Neural progenitor cell (in vitro differentiated cells): ENCODE data around the gene VPS8. TPM values are rescaled to one million over a fixed set of nuclear protein-coding genes. Genes with fewer than 3 reads are reported as not detected.
A peak's percentile ranks its signal among the peaks of the same experiment; 100 is the strongest.

ENCODE experiments used
- DNase-seq: peaks from one replicate; pipeline ENCODE4 v3.0.0-alpha.2; 2016; ENCODE audit warnings: low spot score
- H2AFZ ChIP-seq: fragments of 200-600 bp; sonication (generic); replicated peaks from 2 replicates; pipeline ENCODE4 v1.6.1; 2016; ENCODE audit warnings: antibody characterized with exemption
- H3F3A ChIP-seq: fragments of 200-600 bp; sonication (generic); 2 replicates; pipeline ENCODE4 v1.6.1; 2016; ENCODE audit warnings: antibody characterized with exemption, low read depth
- H3K27ac ChIP-seq: fragments of 200-600 bp; sonication (generic); 2 replicates; pipeline ENCODE4 v1.5.1; 2016; ENCODE audit warnings: mild to moderate bottlenecking
- H3K27me3 ChIP-seq: fragments of 200-600 bp; sonication (generic); 2 replicates; pipeline ENCODE4 v1.6.1; 2016; ENCODE audit warnings: mild to moderate bottlenecking, moderate library complexity
- H3K36me3 ChIP-seq: fragments of 200-600 bp; sonication (generic); 2 replicates; pipeline ENCODE4 v1.5.1; 2016
- H3K4me1 ChIP-seq: fragments of 200-600 bp; sonication (generic); 2 replicates; pipeline ENCODE4 v1.6.1; 2016; ENCODE audit warnings: mixed run types
- H3K4me2 ChIP-seq: fragments of 200-600 bp; sonication (generic); 2 replicates; pipeline ENCODE4 v1.6.1; 2016
- H3K4me3 ChIP-seq: fragments of 200-600 bp; sonication (generic); 2 replicates; pipeline ENCODE4 v1.5.1; 2016
- H3K79me2 ChIP-seq: fragments of 200-600 bp; sonication (generic); 2 replicates; pipeline ENCODE4 v1.6.1; 2016; ENCODE audit warnings: low read depth
- H3K9ac ChIP-seq: fragments of 200-600 bp; sonication (generic); 2 replicates; pipeline ENCODE4 v1.6.1; 2016
- H3K9me3 ChIP-seq: fragments of 200-600 bp; sonication (generic); 2 replicates; pipeline ENCODE4 v1.5.1; 2016; ENCODE audit warnings: low read depth
- H4K20me1 ChIP-seq: fragments of 200-600 bp; sonication (generic); 2 replicates; pipeline ENCODE4 v1.6.1; 2016; ENCODE audit warnings: low read depth
- H3K27ac Mint-ChIP-seq: 3 replicates; pipeline ENCODE4 v1.8.0; 2021; ENCODE audit warnings: mixed read lengths
- H3K27me3 Mint-ChIP-seq: 2 replicates; pipeline ENCODE4 v1.8.0; 2022; ENCODE audit warnings: low read depth, mild to moderate bottlenecking, inconsistent platforms, moderate library complexity, mixed read lengths; ENCODE audit not compliant: insufficient read depth
- H3K36me3 Mint-ChIP-seq: 3 replicates; pipeline ENCODE4 v1.8.0; 2021; ENCODE audit warnings: mixed read lengths
- H3K4me1 Mint-ChIP-seq: 3 replicates; pipeline ENCODE4 v1.8.0; 2021; ENCODE audit warnings: mixed read lengths
- H3K4me3 Mint-ChIP-seq: 3 replicates; pipeline ENCODE4 v1.8.0; 2021; ENCODE audit warnings: mild to moderate bottlenecking, moderate library complexity, mixed read lengths
- H3K9me3 Mint-ChIP-seq: 3 replicates; pipeline ENCODE4 v1.8.0; 2020; ENCODE audit warnings: mixed read lengths
- CTCF ChIP-seq: fragments of 200-600 bp; sonication (generic); IDR thresholded peaks from 2 replicates; pipeline ENCODE4 v1.5.1; 2017; ENCODE audit warnings: antibody characterized with exemption, mild to moderate bottlenecking
- EZH2 ChIP-seq: fragments of 200-600 bp; sonication (generic); IDR thresholded peaks from 2 replicates; pipeline ENCODE4 v1.6.1; 2017; ENCODE audit warnings: antibody characterized with exemption, mild to moderate bottlenecking, moderate library complexity
- EZH2phosphoT487 ChIP-seq: fragments of 200-600 bp; sonication (generic); IDR thresholded peaks from 2 replicates; pipeline ENCODE4 v1.6.1; 2017; ENCODE audit warnings: antibody characterized with exemption
- total RNA-seq: library from RNA; depleted of rRNA; stranded (reverse); fragments of >200 nt; gene quantifications from 2 replicates; pipeline ENCODE4 v1.2.3, GENCODE V29; 2015; ENCODE audit warnings: low replicate concordance

Gene VPS8
- total RNA-seq, 1 donor from 2014 or later = 93.1 TPM

DNA sequence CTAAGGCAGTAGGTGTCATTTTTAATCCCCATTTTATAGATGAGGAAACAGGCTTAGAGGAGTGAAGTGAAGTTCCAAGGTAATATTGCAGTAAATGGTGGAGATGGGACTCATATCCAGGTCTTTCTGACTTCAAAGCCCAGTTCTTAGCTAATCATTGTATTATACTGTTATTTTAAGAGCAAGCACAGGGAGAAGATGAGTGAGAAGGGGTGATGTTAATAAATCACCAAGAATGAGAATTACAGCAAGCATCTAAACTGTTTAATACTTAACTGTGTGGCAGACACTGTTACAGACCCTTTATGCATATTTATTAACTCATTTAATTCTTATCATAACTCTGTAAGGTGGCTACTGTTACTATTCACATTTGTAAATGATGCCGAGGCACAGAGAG lies 61.2 kb downstream of the VPS8 start:
- H2AFZ ChIP-seq = no peak overlapping the region
- no peaks in the 10 kb centered on the region for H3K27me3 Mint-ChIP-seq
- TF ChIP-seq CTCF (no peak), EZH2phosphoT487 (no peak)
- no peaks in the 10 kb centered on the region for H4K20me1 ChIP-seq
- no peaks in the 10 kb centered on the region for H3K9me3 ChIP-seq
- no peak overlapping the region for H3K4me3 ChIP-seq
- no peaks in the 10 kb centered on the region for H3K36me3 ChIP-seq
- DNase-seq = no peak
- peaks cover 2% of the 10 kb centered on the region for H3K36me3 Mint-ChIP-seq
- H3K79me2 ChIP-seq = no peaks in the 10 kb centered on the region
- peaks cover 5% of the 10 kb centered on the region for H3F3A ChIP-seq
- H3K4me1 ChIP-seq = no peaks in the 10 kb centered on the region
- H3K27me3 ChIP-seq = no peaks in the 10 kb centered on the region
- H3K4me3 Mint-ChIP-seq = no peak overlapping the region
- no peak overlapping the region for H3K27ac Mint-ChIP-seq
- no peak overlapping the region for H3K27ac ChIP-seq
- no peaks in the 10 kb centered on the region for H3K9me3 Mint-ChIP-seq
- no peak overlapping the region for H3K9ac ChIP-seq
- no peaks in the 10 kb centered on the region for H3K4me1 Mint-ChIP-seq
- no peak overlapping the region for H3K4me2 ChIP-seq

- H3K27me3 Mint-ChIP-seq = no peaks in the 10 kb centered on the region
- no peaks in the 10 kb centered on the region for H3K9me3 ChIP-seq
- no peak overlapping the region for H3K4me3 ChIP-seq
- no peak overlapping the region for H3K4me3 Mint-ChIP-seq
- H4K20me1 ChIP-seq = no peaks in the 10 kb centered on the region
- H3K36me3 ChIP-seq = no peaks in the 10 kb centered on the region
- no peak overlapping the region for H2AFZ ChIP-seq
- no peaks in the 10 kb centered on the region for H3K79me2 ChIP-seq
- H3K27ac ChIP-seq = no peak overlapping the region
- H3K27me3 ChIP-seq = no peaks in the 10 kb centered on the region
- peaks cover 2% of the 10 kb centered on the region for H3K36me3 Mint-ChIP-seq
- no peaks in the 10 kb centered on the region for H3K4me1 Mint-ChIP-seq
- peak; percentile 46 for DNase-seq
- TF ChIP-seq EZH2 (no peak), CTCF (peak; percentile 80)
- peaks cover 5% of the 10 kb centered on the region for H3F3A ChIP-seq
- H3K9ac ChIP-seq = no peak overlapping the region
- no peak overlapping the region for H3K4me2 ChIP-seq
- H3K4me1 ChIP-seq = no peaks in the 10 kb centered on the region
- no peak overlapping the region for H3K27ac Mint-ChIP-seq
- H3K9me3 Mint-ChIP-seq = no peaks in the 10 kb centered on the region
Measured at GRCh38 chr3:184874709-184875644, 63.0 kb downstream of the VPS8 start.

DNA sequence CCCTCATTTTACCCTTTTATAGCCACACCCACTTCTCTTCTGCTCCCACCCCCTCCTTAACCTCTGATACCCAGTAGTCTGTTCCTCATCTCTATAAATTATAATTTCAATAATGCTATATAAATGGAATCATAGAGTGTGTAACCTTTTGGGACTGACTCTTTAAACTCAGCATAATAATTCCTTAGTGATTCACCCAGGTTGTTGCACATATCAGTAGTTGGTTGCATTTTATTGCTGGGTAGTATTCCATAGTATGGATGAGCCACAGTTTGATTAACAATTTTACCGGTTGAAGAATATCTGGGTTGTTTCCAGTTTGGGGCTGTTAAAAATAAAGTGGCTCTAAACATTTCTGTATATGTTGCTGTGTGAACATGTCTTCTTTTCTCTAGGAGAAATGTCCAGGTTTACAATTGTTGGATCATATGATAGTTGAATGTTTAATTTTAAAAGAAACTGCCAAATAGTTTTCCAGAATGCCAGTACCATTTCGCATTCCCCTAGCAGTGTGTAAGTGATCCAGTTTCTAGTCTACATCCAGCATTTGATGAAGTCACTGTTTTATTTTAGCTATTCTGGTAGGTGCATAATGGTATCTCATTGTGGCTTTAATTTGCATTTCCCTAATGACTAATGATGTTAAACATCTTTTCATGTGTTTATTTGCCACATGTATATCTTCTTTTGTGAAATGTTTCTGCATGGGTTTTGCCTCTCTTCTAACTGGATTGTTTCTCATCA lies 68.5 kb downstream of the VPS8 start:
- H3K4me1 ChIP-seq = no peaks in the 10 kb centered on the region
- Mint-ChIP-seq H3K4me3 (no peak overlapping the region), H3K4me1 (no peaks in the 10 kb centered on the region), H3K27me3 (no peaks in the 10 kb centered on the region), H3K36me3 (peaks cover 2% of the 10 kb centered on the region), H3K9me3 (no peaks in the 10 kb centered on the region), H3K27ac (no peak overlapping the region)
- H3K79me2 ChIP-seq = no peaks in the 10 kb centered on the region
- no peaks in the 10 kb centered on the region for H3F3A ChIP-seq
- H3K4me2 ChIP-seq = no peak overlapping the region
- H3K27ac ChIP-seq = no peak overlapping the region
- H3K27me3 ChIP-seq = no peaks in the 10 kb centered on the region
- no peak overlapping the region for H3K4me3 ChIP-seq
- DNase-seq = no peak
- no peaks in the 10 kb centered on the region for H3K9me3 ChIP-seq
- H3K36me3 ChIP-seq = no peaks in the 10 kb centered on the region
- no peak overlapping the region for H2AFZ ChIP-seq
- TF ChIP-seq CTCF (no peak), EZH2phosphoT487 (no peak), EZH2 (no peak)
- H4K20me1 ChIP-seq = no peaks in the 10 kb centered on the region
- no peak overlapping the region for H3K9ac ChIP-seq
